MM.1S (cell line): ENCODE results near the gene GPATCH4.

Source experiments
- CTCF ChIP-seq: fragments of 300-600 bp; sonication (generic); IDR thresholded peaks from 2 replicates; pipeline ENCODE4 v1.5.1; 2016; ENCODE audit warnings: antibody characterized with exemption, low read length, mixed read lengths
- EZH2phosphoT487 ChIP-seq: fragments of 300-600 bp; sonication (generic); IDR thresholded peaks from 2 replicates; pipeline ENCODE4 v1.6.1; 2018; ENCODE audit warnings: antibody characterized with exemption, low read length

GRCh38 chr1:156571261-156571852 lies 29.9 kb downstream of the GPATCH4 start:
- TF ChIP-seq CTCF (no peak), EZH2phosphoT487 (no peak)
